GM18861 (cell line): ENCODE data around the gene FAM83E.
"Not testable (repeated sequence)": the region's sequence is repeated elsewhere in the genome, so short reads cannot be mapped to it uniquely, and the experiment has no call there.

Source experiments
- ATAC-seq: cut with Tn5 transposase; IDR thresholded peaks from one replicate; pipeline ENCODE4 v1.9.1; 2021; ENCODE audit not compliant: unreplicated experiment

Gene FAM83E

GRCh38 chr19:48614436-48615230 is at the start of gene FAM83E:
TSS of gene FAM83E (minus strand) at chr19:48615076. CDS start at chr19:48613372, 1,704 bp downstream.
- no peak for ATAC-seq

- ATAC-seq: no peak
Measured at GRCh38 chr19:48664476-48664875, 49.6 kb upstream of the FAM83E start.

- ATAC-seq: no peak
Measured at GRCh38 chr19:48663667-48664066, 48.8 kb upstream of the FAM83E start.

GRCh38 chr19:48661711-48662090 is 46.8 kb upstream of the FAM83E start:
- no peak for ATAC-seq

- peak; percentile 74 for ATAC-seq
Measured at GRCh38 chr19:48660852-48661710, 46.2 kb upstream of the FAM83E start.

GRCh38 chr19:48659768-48660167 is 44.9 kb upstream of the FAM83E start:
- no peak for ATAC-seq

- ATAC-seq: no peak
Measured at GRCh38 chr19:48658483-48658882, 43.6 kb upstream of the FAM83E start.

GRCh38 chr19:48657828-48658227 is 43.0 kb upstream of the FAM83E start:
- ATAC-seq: not testable (repeated sequence)

- ATAC-seq: no peak
Measured at GRCh38 chr19:48656840-48657474, 42.1 kb upstream of the FAM83E start.

- ATAC-seq: no peak
Measured at GRCh38 chr19:48654299-48655059, 39.6 kb upstream of the FAM83E start.

GRCh38 chr19:48651683-48652048 is 36.8 kb upstream of the FAM83E start:
- no peak for ATAC-seq

- ATAC-seq: no peak
Measured at GRCh38 chr19:48650974-48651682, 36.3 kb upstream of the FAM83E start.

- no peak for ATAC-seq
Measured at GRCh38 chr19:48648134-48648533, 33.3 kb upstream of the FAM83E start.

- no peak for ATAC-seq
Measured at GRCh38 chr19:48646722-48647216, 31.9 kb upstream of the FAM83E start.

GRCh38 chr19:48646001-48646721 is 31.3 kb upstream of the FAM83E start, which contains the start of gene CA11:
TSS of gene CA11 (minus strand) at chr19:48646187. CDS start at chr19:48645632, 555 bp downstream.
- no peak for ATAC-seq

- no peak for ATAC-seq
Measured at GRCh38 chr19:48645620-48646000, 30.7 kb upstream of the FAM83E start.

- no peak for ATAC-seq
Measured at GRCh38 chr19:48644839-48645619, 30.2 kb upstream of the FAM83E start.

- no peak for ATAC-seq
Measured at GRCh38 chr19:48644355-48644754, 29.5 kb upstream of the FAM83E start.

GRCh38 chr19:48642862-48643261 is 28.0 kb upstream of the FAM83E start:
- ATAC-seq: no peak
